ENCODE data around the gene RLN1. TPM values are rescaled to one million over a fixed set of nuclear protein-coding genes. Genes with fewer than 3 reads are reported as not detected.
A peak's percentile ranks its signal among the peaks of the same experiment; 100 is the strongest.
"Not testable (repeated sequence)": the region's sequence is repeated elsewhere in the genome, so short reads cannot be mapped to it uniquely, and the experiment has no call there.

The RLN1 gene
- total and polyA plus RNA-seq, 2 of the 13 experiments (the other 11 are each of a cell fraction or from before 2014, with no cell fraction given) = not detected

- H3K4me2 ChIP-seq (ENCODE audit: low read depth, low read length); H2AFZ ChIP-seq (ENCODE audit: low read length): not testable (repeated sequence)
These were observed 35.6 kb downstream of the RLN1 start, which contains the start of gene RLN2 for GRCh38 chr9:5303840-5304795. Gene RLN2, minus strand, starts transcription at chr9:5304716. Its CDS starts 136 bp downstream, at chr9:5304580.

GRCh38 chr9:5301544-5301943 lies 38.1 kb downstream of the RLN1 start:
- intact Hi-C loops (cut with micrococcal nuclease; ENCODE audit: unreplicated experiment) (no loop called here), in situ Hi-C loops (cut with HindIII; ENCODE audit: extremely low pct_ligation_motif_present, low pct_unique_long_range_greater_than_20kb) (no loop called here)
- no peaks in the 10 kb centered on the region for H3K79me2 ChIP-seq (ENCODE audit: insufficient read depth, low read length)
- no TSS peak for BruUV-seq (replicated peaks)
- DNase-seq (ENCODE audit: low spot score) (no peak), ATAC-seq (no peak), FAIRE-seq (no peak)
- no peaks in the 10 kb centered on the region for H3K9me3 ChIP-seq (ENCODE audit: low read length)
- no peak overlapping the region for H3K4me3 ChIP-seq (replicated peaks in 1 of 3; ENCODE audit: insufficient read depth in 1 of 3, low read depth in 2 of 3, low read length in 3 of 3)
- no peak overlapping the region for H3K27ac ChIP-seq (ENCODE audit: extremely low read length, insufficient read depth, low read length)
- ChIA-PET POLR2A (no interaction called here), CTCF (ENCODE audit: low intra/inter-chr PET ratio, low total read pairs) (no interaction called here)
- H3K27me3 ChIP-seq (ENCODE audit: control insufficient read depth in 1 of 2, insufficient read depth in 2 of 2, low read length in 2 of 2) = peaks cover 0 to 4% of the 10 kb centered on the region in 2 experiments; a peak in 1 of 5 replicates
- no peaks in the 10 kb centered on the region for H4K20me1 ChIP-seq (ENCODE audit: insufficient read depth, low read length)
- no peak overlapping the region for H3K4me2 ChIP-seq (ENCODE audit: low read depth, low read length)
- H3K9ac ChIP-seq (ENCODE audit: insufficient read depth, low read depth, low read length) = no peak overlapping the region
- H3K36me3 ChIP-seq (replicated peaks in 1 of 2; ENCODE audit: control insufficient read depth in 1 of 2, insufficient read depth in 2 of 2, low read length in 2 of 2) = no peaks in the 10 kb centered on the region
- no peak overlapping the region for H2AFZ ChIP-seq (ENCODE audit: low read length)
- 3% methylated on average over 4 of the region's 4 CpGs for WGBS (ENCODE audit: low lambda C conversion rate)
- no peaks in the 10 kb centered on the region for H3K4me1 ChIP-seq (ENCODE audit: insufficient read depth, low read length)
- no peak for TF ChIP-seq CAMTA2 (CRISPR knock-in tag; IDR thresholded peaks at IDR 0.05; ENCODE audit: borderline replicate concordance)
- TF ChIP-seq ZNF724P (CRISPR knock-in tag; IDR thresholded peaks at IDR 0.05; ENCODE audit: borderline replicate concordance) = no peak
- no peak for TF ChIP-seq ZNF333 (CRISPR knock-in tag; IDR thresholded peaks at IDR 0.05; ENCODE audit: borderline replicate concordance)
- TF ChIP-seq PBX2 (CRISPR knock-in tag; IDR thresholded peaks at IDR 0.05) = no peak
- TF ChIP-seq ERF (CRISPR knock-in tag; IDR thresholded peaks at IDR 0.05) = no peak
- TF ChIP-seq TCF12 (IDR thresholded peaks at IDR 0.05) = no peak
- TF ChIP-seq TCF12 (CRISPR knock-in tag; IDR thresholded peaks at IDR 0.05) = no peak
- no peak for TF ChIP-seq HMGXB4 (CRISPR knock-in tag; IDR thresholded peaks at IDR 0.05; ENCODE audit: borderline replicate concordance in 1 of 2, low read depth in 1 of 2)
- no peak for TF ChIP-seq ZNF510 (CRISPR knock-in tag; IDR thresholded peaks at IDR 0.05; ENCODE audit: low read depth)
- TF ChIP-seq PHF5A (CRISPR knock-in tag; IDR thresholded peaks at IDR 0.05; ENCODE audit: low read depth, unreplicated experiment) = no peak
- TF ChIP-seq ZFP90 (CRISPR knock-in tag; IDR thresholded peaks at IDR 0.05; ENCODE audit: borderline replicate concordance) = no peak
- no peak for TF ChIP-seq ZNF234 (CRISPR knock-in tag; conservative IDR thresholded peaks at IDR 0.05)

More at GRCh38 chr9:5303840-5304795, 35.6 kb downstream of the RLN1 start, which contains the start of gene RLN2:
- ATAC-seq = peak; percentile 100
- H3K9ac ChIP-seq (ENCODE audit: insufficient read depth, low read depth, low read length); H3K4me1 ChIP-seq (ENCODE audit: insufficient read depth, low read length); H3K79me2 ChIP-seq (ENCODE audit: insufficient read depth, low read length); in situ Hi-C loops (cut with HindIII; ENCODE audit: extremely low pct_ligation_motif_present, low pct_unique_long_range_greater_than_20kb); H3K27me3 ChIP-seq (ENCODE audit: control insufficient read depth in 1 of 2, insufficient read depth in 2 of 2, low read length in 2 of 2); DNase-seq (ENCODE audit: low spot score); H3K4me3 ChIP-seq (replicated peaks in 1 of 3; ENCODE audit: insufficient read depth in 1 of 3, low read depth in 2 of 3, low read length in 3 of 3); H3K27ac ChIP-seq (ENCODE audit: extremely low read length, insufficient read depth, low read length); CTCF ChIA-PET (ENCODE audit: low intra/inter-chr PET ratio, low total read pairs); POLR2A ChIA-PET; BruUV-seq (replicated peaks); H4K20me1 ChIP-seq (ENCODE audit: insufficient read depth, low read length); H3K9me3 ChIP-seq (ENCODE audit: low read length); H3K36me3 ChIP-seq (replicated peaks in 1 of 2; ENCODE audit: control insufficient read depth in 1 of 2, insufficient read depth in 2 of 2, low read length in 2 of 2); intact Hi-C loops (cut with micrococcal nuclease; ENCODE audit: unreplicated experiment): not testable (repeated sequence)
- FAIRE-seq = peak; percentile 80
- whole genome bisulfite sequencing (ENCODE audit: low lambda C conversion rate) = 61% methylated on average over 14 of the region's 50 CpGs

Measured in HepG2 (cell line).